Activated T-helper 1 cell treated with anti-CD3 and anti-CD28 coated beads, Interleukin-12 subunit alpha, Interleukin-12 subunit beta, Interleukin-2, Interleukin-4 antibody, amounts not matched to agents 30 ng/mL and 10 ng/mL and 1 ng/mL, durations not matched to agents 14 hours and 24 hours and 36 hours (primary cell): Measurements from ENCODE around the gene RALGPS2. TPM values are rescaled to one million over a fixed set of nuclear protein-coding genes. Genes with fewer than 3 reads are reported as not detected.
"Not testable (repeated sequence)": the region's sequence is repeated elsewhere in the genome, so short reads cannot be mapped to it uniquely, and the experiment has no call there.

Source experiments
- DNase-seq: peaks from one replicate; pipeline ENCODE4 v3.0.0; 2021; ENCODE audit warnings: low spot score
- H3K27ac Mint-ChIP-seq: one replicate; pipeline ENCODE4 v1.8.0; 2021; ENCODE audit warnings: mild to moderate bottlenecking, mixed read lengths
- H3K27me3 Mint-ChIP-seq: one replicate; pipeline ENCODE4 v1.8.0; 2022; ENCODE audit warnings: mild to moderate bottlenecking, moderate library complexity, mixed read lengths; ENCODE audit not compliant: insufficient read depth
- H3K36me3 Mint-ChIP-seq: one replicate; pipeline ENCODE4 v1.8.0; 2021; ENCODE audit warnings: low read depth, mixed read lengths
- H3K4me1 Mint-ChIP-seq: one replicate; pipeline ENCODE4 v1.8.0; 2021; ENCODE audit warnings: low read depth, mixed read lengths
- H3K4me3 Mint-ChIP-seq: one replicate; pipeline ENCODE4 v1.8.0; 2021; ENCODE audit warnings: mild to moderate bottlenecking, moderate library complexity, mixed read lengths
- H3K9me3 Mint-ChIP-seq: one replicate; pipeline ENCODE4 v1.8.0; 2021; ENCODE audit warnings: mixed read lengths
- intact Hi-C: fragments of 100-400 bp; cut with micrococcal nuclease; formaldehyde crosslinking; loops from one replicate; pipeline ENCODE4 v1.15.1; 2024
- total RNA-seq: library from RNA; stranded (reverse); gene quantifications from 2 replicates; pipeline ENCODE4 v1.2.3, GENCODE V29; 2022

RALGPS2 gene
- total RNA-seq, 1 donor from 2014 or later: 1.6 TPM

GRCh38 chr1:178726545-178726944, 1.5 kb downstream of the RALGPS2 start:
- no peak for DNase-seq
- Mint-ChIP-seq H3K4me3 (peak overlapping the region; percentile 84), H3K36me3 (no peaks in the 10 kb centered on the region), H3K4me1 (peaks cover 10% of the 10 kb centered on the region), H3K27ac (no peak overlapping the region), H3K9me3 (no peaks in the 10 kb centered on the region), H3K27me3 (peaks cover 31% of the 10 kb centered on the region)
- intact Hi-C loops: loop anchor here (1.0 to 10.0 kb wide), 3 partner anchors 184 to 1228 kb away; partner anchors contain the start of genes CEP350 and FAM20B

GRCh38 chr1:178727014-178727895, 2.2 kb downstream of the RALGPS2 start:
- no peak for DNase-seq
- H3K4me1 Mint-ChIP-seq: peaks cover 10% of the 10 kb centered on the region
- H3K36me3 Mint-ChIP-seq: peaks cover 4% of the 10 kb centered on the region
- peak overlapping the region; percentile 24 for H3K4me3 Mint-ChIP-seq
- H3K27ac Mint-ChIP-seq: no peak overlapping the region
- H3K9me3 Mint-ChIP-seq: no peaks in the 10 kb centered on the region
- intact Hi-C loops: loop anchor here (5.0 to 10.0 kb wide), 2 partner anchors 300 to 1228 kb away; partner anchors contain the start of genes CEP350 and FAM20B
- H3K27me3 Mint-ChIP-seq: peaks cover 26% of the 10 kb centered on the region

- H3K4me1 Mint-ChIP-seq: no peaks in the 10 kb centered on the region
- no peak overlapping the region for H3K27ac Mint-ChIP-seq
- DNase-seq: no peak
- peaks cover 2% of the 10 kb centered on the region for H3K27me3 Mint-ChIP-seq
- H3K9me3 Mint-ChIP-seq: no peaks in the 10 kb centered on the region
- no peak overlapping the region for H3K4me3 Mint-ChIP-seq
- peaks cover 4% of the 10 kb centered on the region for H3K36me3 Mint-ChIP-seq
- intact Hi-C loops: no loop called here
These were observed 8.9 kb downstream of the RALGPS2 start for GRCh38 chr1:178733972-178734371.

GRCh38 chr1:178738780-178739179, 13.7 kb downstream of the RALGPS2 start:
- no peak for DNase-seq
- Mint-ChIP-seq H3K9me3 (peaks cover 4% of the 10 kb centered on the region), H3K4me1 (no peaks in the 10 kb centered on the region), H3K36me3 (no peaks in the 10 kb centered on the region), H3K4me3 (no peak overlapping the region), H3K27me3 (peaks cover 3% of the 10 kb centered on the region), H3K27ac (no peak overlapping the region)
- intact Hi-C loops: no loop called here

GRCh38 chr1:178739285-178740045, 14.4 kb downstream of the RALGPS2 start:
- intact Hi-C loops: no loop called here
- Mint-ChIP-seq H3K36me3 (no peaks in the 10 kb centered on the region), H3K9me3 (peaks cover 4% of the 10 kb centered on the region), H3K27me3 (peaks cover 3% of the 10 kb centered on the region), H3K27ac (no peak overlapping the region), H3K4me1 (no peaks in the 10 kb centered on the region), H3K4me3 (no peak overlapping the region)
- no peak for DNase-seq

GRCh38 chr1:178740491-178740890, 15.4 kb downstream of the RALGPS2 start:
- intact Hi-C loops: no loop called here
- Mint-ChIP-seq H3K9me3 (peaks cover 4% of the 10 kb centered on the region), H3K36me3 (no peaks in the 10 kb centered on the region), H3K4me3 (no peak overlapping the region), H3K27ac (no peak overlapping the region), H3K4me1 (no peaks in the 10 kb centered on the region), H3K27me3 (peaks cover 3% of the 10 kb centered on the region)
- no peak for DNase-seq

GRCh38 chr1:178740924-178741323, 15.9 kb downstream of the RALGPS2 start:
- H3K9me3 Mint-ChIP-seq: peaks cover 4% of the 10 kb centered on the region
- H3K4me3 Mint-ChIP-seq: no peak overlapping the region
- H3K36me3 Mint-ChIP-seq: no peaks in the 10 kb centered on the region
- no peaks in the 10 kb centered on the region for H3K4me1 Mint-ChIP-seq
- intact Hi-C loops: no loop called here
- H3K27me3 Mint-ChIP-seq: peaks cover 3% of the 10 kb centered on the region
- no peak overlapping the region for H3K27ac Mint-ChIP-seq
- no peak for DNase-seq

- peaks cover 3% of the 10 kb centered on the region for H3K27me3 Mint-ChIP-seq
- H3K27ac Mint-ChIP-seq: no peak overlapping the region
- no peak for DNase-seq
- H3K4me3 Mint-ChIP-seq: no peak overlapping the region
- no peaks in the 10 kb centered on the region for H3K4me1 Mint-ChIP-seq
- intact Hi-C loops: no loop called here
- no peaks in the 10 kb centered on the region for H3K36me3 Mint-ChIP-seq
- H3K9me3 Mint-ChIP-seq: peaks cover 4% of the 10 kb centered on the region
These were observed 18.8 kb downstream of the RALGPS2 start for GRCh38 chr1:178743801-178744200.

GRCh38 chr1:178745260-178745659, 20.2 kb downstream of the RALGPS2 start:
- no peak overlapping the region for H3K27ac Mint-ChIP-seq
- intact Hi-C loops: no loop called here
- no peaks in the 10 kb centered on the region for H3K36me3 Mint-ChIP-seq
- no peak overlapping the region for H3K4me3 Mint-ChIP-seq
- peaks cover 3% of the 10 kb centered on the region for H3K27me3 Mint-ChIP-seq
- DNase-seq: no peak
- H3K4me1 Mint-ChIP-seq: no peaks in the 10 kb centered on the region
- H3K9me3 Mint-ChIP-seq: peaks cover 4% of the 10 kb centered on the region

GRCh38 chr1:178746345-178746744, 21.3 kb downstream of the RALGPS2 start:
- no peak overlapping the region for H3K27ac Mint-ChIP-seq
- DNase-seq: no peak
- intact Hi-C loops: no loop called here

GRCh38 chr1:178747361-178747760, 22.3 kb downstream of the RALGPS2 start:
- H3K4me1 Mint-ChIP-seq, H3K27me3 Mint-ChIP-seq, H3K9me3 Mint-ChIP-seq, H3K27ac Mint-ChIP-seq, H3K4me3 Mint-ChIP-seq, DNase-seq, H3K36me3 Mint-ChIP-seq, intact Hi-C loops: not testable (repeated sequence)

More at GRCh38 chr1:178746345-178746744, 21.3 kb downstream of the RALGPS2 start:
- Mint-ChIP-seq H3K36me3 (no peaks in the 10 kb centered on the region), H3K27me3 (peaks cover 3% of the 10 kb centered on the region), H3K9me3 (peaks cover 4% of the 10 kb centered on the region), H3K4me3 (no peak overlapping the region), H3K4me1 (no peaks in the 10 kb centered on the region)

GRCh38 chr1:178749581-178750166, 24.6 kb downstream of the RALGPS2 start:
- intact Hi-C loops: loop anchor here (5.0 kb wide), 1 partner anchor 437 kb away; no protein-coding TSS in a partner anchor
- H3K27me3 Mint-ChIP-seq: no peaks in the 10 kb centered on the region
- DNase-seq: no peak

More at GRCh38 chr1:178749581-178750166, 24.6 kb downstream of the RALGPS2 start:
- H3K4me3 Mint-ChIP-seq: no peak overlapping the region
- no peaks in the 10 kb centered on the region for H3K36me3 Mint-ChIP-seq
- no peaks in the 10 kb centered on the region for H3K4me1 Mint-ChIP-seq
- H3K9me3 Mint-ChIP-seq: no peaks in the 10 kb centered on the region
- H3K27ac Mint-ChIP-seq: no peak overlapping the region
